Muscle of back (tissue), 10 donors: ENCODE data around the gene TMEM50B. TPM values are rescaled to one million over a fixed set of nuclear protein-coding genes. Genes with fewer than 3 reads are reported as not detected.

Source experiments
- polyA plus RNA-seq, 10 donors: library from polyadenylated mRNA; unstranded; fragments of 120-200 nt; gene quantifications; one replicate each; pipeline ENCODE4 v1.2.1, GENCODE V29; 2013; ENCODE audit not compliant: insufficient read length in 10 of 10

TMEM50B gene
- polyA plus RNA-seq, 10 donors: 18.4 to 38.5 (median 25.4) TPM

Other genes with a start within 250 kb of the TMEM50B start
- gene IL10RB, start 213.6 kb downstream of the TMEM50B start, polyA plus RNA-seq: 10 to 100 TPM; 14.9 to 24.8 (median 18.4) TPM
- gene IFNAR1, start 155.0 kb downstream of the TMEM50B start, polyA plus RNA-seq: 10 to 100 TPM; 18.9 to 28.0 (median 25.4) TPM
- 10 to 100 TPM; 52.0 to 76.1 (median 60.7) TPM for gene IFNGR2, start 76.6 kb downstream of the TMEM50B start, polyA plus RNA-seq
- 1 to 10 TPM; 1.7 to 4.4 (median 2.7) TPM for gene DNAJC28, start 11.7 kb upstream of the TMEM50B start, polyA plus RNA-seq
- gene GART, start 62.1 kb upstream of the TMEM50B start, polyA plus RNA-seq: 10 to 100 TPM; 38.3 to 71.6 (median 55.6) TPM
- gene SON, start 63.1 kb upstream of the TMEM50B start, polyA plus RNA-seq: 100 to 1,000 TPM; 170 to 275 (median 224) TPM
- gene DONSON, start 108.7 kb upstream of the TMEM50B start, polyA plus RNA-seq: 10 to 100 TPM; 17.1 to 29.6 (median 21.7) TPM
- 10 to 100 TPM; 23.9 to 45.9 (median 35.1) TPM for gene CRYZL1, start 161.8 kb upstream of the TMEM50B start, polyA plus RNA-seq
- gene ITSN1, start 162.5 kb upstream of the TMEM50B start, polyA plus RNA-seq: 10 to 100 TPM; 29.9 to 44.9 (median 35.4) TPM